HepG2 (cell line): ENCODE measurements around the gene ANKDD1A. TPM values are rescaled to one million over a fixed set of nuclear protein-coding genes. Genes with fewer than 3 reads are reported as not detected.

Source experiments
- ATF3 ChIP-seq: sonication (generic); formaldehyde crosslinking; IDR thresholded peaks from 2 replicates; pipeline ENCODE4 v1.4.0; 2020; ENCODE audit warnings: missing genetic modification reagents
- BCLAF1 ChIP-seq: fragments of 450-650 bp; IDR thresholded peaks from 2 replicates; pipeline ENCODE4 v1.6.1; 2017; ENCODE audit warnings: mild to moderate bottlenecking
- CBFB ChIP-seq: sonication (generic); formaldehyde crosslinking; IDR thresholded peaks from 2 replicates; pipeline ENCODE4 v1.4.0; 2020; ENCODE audit warnings: missing genetic modification reagents
- DPF2 ChIP-seq: sonication (generic); formaldehyde crosslinking; IDR thresholded peaks from 2 replicates; pipeline ENCODE4 v1.4.0; 2020; ENCODE audit warnings: mild to moderate bottlenecking, low read depth, missing genetic modification reagents, borderline replicate concordance
- GABPB1 ChIP-seq: IDR thresholded peaks from 2 replicates; pipeline ENCODE4 v1.6.1; 2016; ENCODE audit warnings: mild to moderate bottlenecking, missing genetic modification reagents, moderate library complexity, missing compliant biosample characterization
- HNF4G ChIP-seq, 2 experiments: sonication (generic) in 1 of 2; formaldehyde crosslinking in 1 of 2; IDR thresholded peaks; 2 replicates each; pipeline versions ENCODE4 v1.4.0 to v1.6.1; 2011 to 2020; ENCODE audit warnings: borderline replicate concordance in 2 of 2, low read depth in 2 of 2, mild to moderate bottlenecking in 2 of 2, low read length in 1 of 2, missing genetic modification reagents in 1 of 2, moderate library complexity in 1 of 2
- HNRNPLL ChIP-seq: fragments of 200-400 bp; formaldehyde crosslinking; IDR thresholded peaks from 2 replicates; pipeline ENCODE4 v1.6.1; 2017; ENCODE audit warnings: mild to moderate bottlenecking, low read depth, low read length; ENCODE audit not compliant: poor library complexity, severe bottlenecking
- JUN ChIP-seq: sonication (generic); formaldehyde crosslinking; IDR thresholded peaks from 2 replicates; pipeline ENCODE4 v1.4.0; 2020; ENCODE audit warnings: mild to moderate bottlenecking, missing genetic modification reagents
- KMT2B ChIP-seq: IDR thresholded peaks from 2 replicates; pipeline ENCODE4 v1.6.1; 2016; ENCODE audit warnings: missing genetic modification reagents, missing compliant biosample characterization
- NFIC ChIP-seq: IDR thresholded peaks from 2 replicates; pipeline ENCODE4 v1.6.1; 2012; ENCODE audit warnings: mild to moderate bottlenecking, low read length, inconsistent platforms
- PBX2 ChIP-seq: IDR thresholded peaks from 2 replicates; pipeline ENCODE4 v1.6.1; 2016; ENCODE audit warnings: control low read depth
- REST ChIP-seq, 2 experiments: IDR thresholded peaks; 2 replicates each; pipeline ENCODE4 v1.6.1; 2011 to 2012; ENCODE audit warnings: low read length in 2 of 2, borderline replicate concordance in 1 of 2, low read depth in 1 of 2, mild to moderate bottlenecking in 1 of 2, moderate library complexity in 1 of 2
- SIX1 ChIP-seq: sonication (generic); formaldehyde crosslinking; IDR thresholded peaks from 2 replicates; pipeline ENCODE4 v1.4.0; 2020; ENCODE audit warnings: missing genetic modification reagents, borderline replicate concordance
- TRIM24 ChIP-seq: sonication (generic); formaldehyde crosslinking; IDR thresholded peaks from 2 replicates; pipeline ENCODE4 v1.8.0; 2022; ENCODE audit warnings: mild to moderate bottlenecking, missing genetic modification reagents
- ZNF292 ChIP-seq: sonication (generic); formaldehyde crosslinking; IDR thresholded peaks from 2 replicates; pipeline ENCODE4 v1.8.1; 2022; ENCODE audit warnings: mild to moderate bottlenecking, low read depth, missing genetic modification reagents, borderline replicate concordance
- ZNF570 ChIP-seq: sonication (generic); formaldehyde crosslinking; IDR thresholded peaks from 2 replicates; pipeline ENCODE4 v1.4.0; 2020; ENCODE audit warnings: mild to moderate bottlenecking, missing genetic modification reagents, borderline replicate concordance
- ZNF724P ChIP-seq: sonication (generic); formaldehyde crosslinking; IDR thresholded peaks from 2 replicates; pipeline ENCODE4 v1.8.0; 2022; ENCODE audit warnings: missing genetic modification reagents, borderline replicate concordance
- ZNF800 ChIP-seq: sonication (generic); formaldehyde crosslinking; IDR thresholded peaks from 2 replicates; pipeline ENCODE4 v1.4.0; 2020; ENCODE audit warnings: missing genetic modification reagents
- polyA plus RNA-seq, 8 experiments: library from polyadenylated mRNA; depleted of rRNA in 3 of 8; stranded (reverse) in 7 of 8; unstranded in 1 of 8; fragments of >200 nt; fragmentation: Illumina TruSeq in 4 of 8; extraction: Trizol in 4 of 8; gene quantifications; 2 replicates each; pipeline versions ENCODE4 v1.2.1 to v1.2.3, GENCODE V29; 2011 to 2016; ENCODE audit warnings: low read depth in 4 of 8, missing spikeins in 1 of 8, mixed read lengths in 1 of 8; ENCODE audit not compliant: insufficient read depth in 1 of 8
- total RNA-seq, 5 experiments: library from RNA; depleted of rRNA; stranded (reverse); fragments of >200 nt; fragmentation: Illumina TruSeq; extraction: Trizol; gene quantifications; 2 replicates each; pipeline ENCODE4 v1.2.3, GENCODE V29; 2016; ENCODE audit warnings: low read depth in 1 of 5

ANKDD1A gene
- total and polyA plus RNA-seq, 2 of the 13 experiments (the other 11 are each of a cell fraction or from before 2014, with no cell fraction given), result 0.11 to 0.48 TPM

- TF ChIP-seq ATF3 (peak; percentile 95), SIX1 (CRISPR knock-in tag) (peak; percentile 61; the same call in 1 of the 2 replicates), DPF2 (no peak), CBFB (CRISPR knock-in tag) (no peak), REST (IDR thresholded peaks at IDR 0.05; ENCODE audit: borderline replicate concordance in 1 of 2, low read depth in 1 of 2, low read length in 2 of 2) (no peak), ZNF724P (CRISPR knock-in tag) (no peak), HNRNPLL (no peak), BCLAF1 (no peak), ZNF570 (CRISPR knock-in tag) (no peak), JUN (CRISPR knock-in tag) (peak; percentile 38; the same call in 1 of the 2 replicates), KMT2B (CRISPR knock-in tag) (no peak), HNF4G (IDR thresholded peaks at IDR 0.05; ENCODE audit: borderline replicate concordance, low read depth, low read length) (no peak), HNF4G (CRISPR knock-in tag; IDR thresholded peaks at IDR 0.05; ENCODE audit: borderline replicate concordance, low read depth) (no peak), GABPB1 (no peak), TRIM24 (no peak), NFIC (no peak), PBX2 (CRISPR knock-in tag) (no peak), ZNF292 (CRISPR knock-in tag) (no peak), ZNF800 (CRISPR knock-in tag) (no peak)
These were observed 26.5 kb downstream of the ANKDD1A start (continued) for GRCh38 chr15:64938192-64938591.
